ENCODE measurements around the gene LRRC46.
A peak's percentile ranks its signal among the peaks of the same experiment; 100 is the strongest.

Gene LRRC46

DNA sequence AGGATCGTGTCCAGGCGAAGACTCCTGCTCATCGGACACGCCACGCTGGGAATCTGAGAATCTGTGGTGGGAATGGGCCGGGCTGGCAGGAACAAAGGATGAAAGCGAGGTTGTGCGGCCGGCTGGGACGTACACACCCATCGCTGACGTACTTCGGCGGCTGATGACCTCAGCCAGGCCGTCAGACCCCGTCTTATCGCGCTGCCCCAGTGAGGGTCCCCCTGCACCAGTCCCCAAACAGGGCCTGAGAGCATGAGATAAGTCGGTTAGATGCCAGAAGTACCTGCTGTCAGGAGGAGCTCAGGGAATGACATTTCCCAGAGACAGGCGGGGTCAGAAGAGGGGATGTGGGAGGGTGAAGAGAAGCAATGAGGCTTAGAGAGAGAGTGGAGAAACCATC, 35.5 kb downstream of the LRRC46 start:
- DNase-seq (no peak), ATAC-seq (no peak)
- Mint-ChIP-seq H3K4me3 (no peak overlapping the region), H3K27me3 (peaks cover 36% of the 10 kb centered on the region), H3K9me3 (no peaks in the 10 kb centered on the region), H3K27ac (no peak overlapping the region), H3K4me1 (peaks cover 15% of the 10 kb centered on the region), H3K36me3 (ENCODE audit: low read depth) (no peaks in the 10 kb centered on the region)

DNA sequence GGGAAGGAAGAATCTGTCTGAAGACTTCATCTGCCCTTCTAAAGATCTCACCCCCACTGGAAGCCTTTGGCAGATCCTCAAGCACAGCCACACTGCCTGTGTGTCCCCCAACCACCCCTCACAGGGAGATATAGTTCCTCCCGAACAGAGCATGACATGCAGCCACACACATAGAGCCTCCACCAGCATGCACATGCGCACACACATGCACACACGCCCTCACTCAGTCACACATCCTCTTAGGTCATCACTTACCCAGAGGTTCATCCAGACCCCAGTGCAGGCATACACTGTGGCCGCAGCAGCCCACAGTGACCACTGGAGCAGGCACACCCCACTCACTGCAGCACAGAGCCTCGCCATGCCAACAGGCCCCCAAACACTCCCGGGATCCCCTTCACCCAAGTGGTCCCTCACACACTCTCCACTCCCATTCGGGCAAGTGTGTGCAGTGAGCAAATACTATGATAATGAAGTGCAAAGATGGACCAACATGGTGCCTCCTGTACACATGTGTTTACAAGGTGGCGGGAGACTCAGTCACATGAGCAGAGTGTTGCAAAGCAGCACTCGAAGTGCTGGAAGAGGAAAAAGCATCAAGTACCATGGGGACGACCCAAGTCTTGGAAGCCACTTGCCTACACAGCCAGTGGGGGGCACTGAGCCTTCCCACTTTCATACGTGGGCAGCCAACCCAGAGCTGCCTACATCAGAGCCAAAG, 36.5 kb downstream of the LRRC46 start:
- peaks cover 9% of the 10 kb centered on the region for H3K4me1 Mint-ChIP-seq
- ATAC-seq = no peak
- no peaks in the 10 kb centered on the region for H3K36me3 Mint-ChIP-seq (ENCODE audit: low read depth)
- no peak for DNase-seq
- peaks cover 42% of the 10 kb centered on the region for H3K27me3 Mint-ChIP-seq
- no peaks in the 10 kb centered on the region for H3K9me3 Mint-ChIP-seq
- no peak overlapping the region for H3K4me3 Mint-ChIP-seq
- no peak overlapping the region for H3K27ac Mint-ChIP-seq

DNA sequence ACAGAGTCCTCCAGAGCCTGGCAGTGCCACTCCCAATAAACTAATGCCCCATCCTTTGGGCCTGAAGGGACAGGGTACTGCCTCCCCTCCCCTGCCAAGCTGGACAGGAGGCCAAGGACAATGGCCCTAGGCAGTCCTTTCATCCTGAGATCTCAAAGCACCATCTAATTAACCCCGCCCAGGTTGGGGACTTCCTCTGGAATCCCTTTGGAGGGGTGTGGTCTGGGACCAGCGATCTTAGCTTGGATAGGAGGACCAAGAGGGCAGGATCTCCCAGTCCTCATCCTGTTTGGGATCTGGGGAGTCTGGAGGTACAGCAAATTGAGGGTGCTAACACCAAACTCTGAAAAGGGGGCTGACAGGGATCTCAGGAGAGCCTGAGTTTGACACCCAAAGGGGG, 37.6 kb downstream of the LRRC46 start:
- H3K4me1 Mint-ChIP-seq = peaks cover 6% of the 10 kb centered on the region
- H3K36me3 Mint-ChIP-seq (ENCODE audit: low read depth) = no peaks in the 10 kb centered on the region
- no peak overlapping the region for H3K4me3 Mint-ChIP-seq
- DNase-seq (no peak), ATAC-seq (no peak)
- no peaks in the 10 kb centered on the region for H3K9me3 Mint-ChIP-seq
- H3K27ac Mint-ChIP-seq = no peak overlapping the region
- H3K27me3 Mint-ChIP-seq = peaks cover 50% of the 10 kb centered on the region

DNA sequence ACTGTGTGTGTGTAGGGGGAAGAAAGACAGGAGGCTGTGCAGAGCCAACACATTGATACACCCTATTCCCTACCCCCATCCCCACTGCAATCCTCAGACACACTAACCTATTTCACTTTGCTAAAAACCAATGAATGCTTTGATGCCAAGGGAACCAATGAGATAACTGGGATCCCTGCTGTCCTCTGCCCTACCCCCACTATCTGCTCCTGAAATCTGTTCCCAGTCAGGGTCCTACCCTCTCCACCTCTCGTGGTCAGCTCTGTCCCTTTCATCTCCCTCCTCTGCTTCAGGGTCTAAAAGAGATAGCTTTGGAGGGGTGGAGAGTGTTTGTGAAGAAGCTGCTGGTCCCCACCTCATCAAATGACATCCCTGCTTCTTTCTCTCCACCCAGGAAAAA, 38.6 kb downstream of the LRRC46 start:
- H3K36me3 Mint-ChIP-seq (ENCODE audit: low read depth) = no peaks in the 10 kb centered on the region
- no peaks in the 10 kb centered on the region for H3K9me3 Mint-ChIP-seq
- no peak overlapping the region for H3K27ac Mint-ChIP-seq
- H3K4me3 Mint-ChIP-seq = no peak overlapping the region
- no peak for ATAC-seq
- peaks cover 3% of the 10 kb centered on the region for H3K4me1 Mint-ChIP-seq
- H3K27me3 Mint-ChIP-seq = peaks cover 55% of the 10 kb centered on the region
- no peak for DNase-seq

DNA sequence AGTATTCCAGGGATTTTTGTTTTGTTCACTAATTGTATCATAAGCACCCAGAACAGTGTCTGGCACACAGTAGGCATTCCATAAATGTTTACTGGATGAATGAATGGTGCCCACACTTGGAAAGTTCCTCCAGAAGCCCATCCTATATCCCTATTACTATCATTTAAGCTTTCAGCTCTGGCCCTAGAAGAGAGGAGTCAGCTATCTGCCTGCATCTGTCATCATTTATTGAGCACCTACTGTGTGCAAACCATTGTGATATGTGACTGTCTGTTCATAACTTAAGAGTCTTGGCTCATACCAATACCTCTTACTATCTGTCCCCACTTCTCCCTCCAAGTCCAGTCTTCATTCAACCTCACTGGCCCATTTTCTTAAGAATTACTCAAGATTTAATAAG, 39.6 kb downstream of the LRRC46 start:
- Mint-ChIP-seq H3K4me1 (no peaks in the 10 kb centered on the region), H3K4me3 (no peak overlapping the region), H3K36me3 (ENCODE audit: low read depth) (no peaks in the 10 kb centered on the region), H3K9me3 (no peaks in the 10 kb centered on the region), H3K27me3 (peaks cover 58% of the 10 kb centered on the region), H3K27ac (no peak overlapping the region)
- no peak for ATAC-seq
- DNase-seq = no peak

DNA sequence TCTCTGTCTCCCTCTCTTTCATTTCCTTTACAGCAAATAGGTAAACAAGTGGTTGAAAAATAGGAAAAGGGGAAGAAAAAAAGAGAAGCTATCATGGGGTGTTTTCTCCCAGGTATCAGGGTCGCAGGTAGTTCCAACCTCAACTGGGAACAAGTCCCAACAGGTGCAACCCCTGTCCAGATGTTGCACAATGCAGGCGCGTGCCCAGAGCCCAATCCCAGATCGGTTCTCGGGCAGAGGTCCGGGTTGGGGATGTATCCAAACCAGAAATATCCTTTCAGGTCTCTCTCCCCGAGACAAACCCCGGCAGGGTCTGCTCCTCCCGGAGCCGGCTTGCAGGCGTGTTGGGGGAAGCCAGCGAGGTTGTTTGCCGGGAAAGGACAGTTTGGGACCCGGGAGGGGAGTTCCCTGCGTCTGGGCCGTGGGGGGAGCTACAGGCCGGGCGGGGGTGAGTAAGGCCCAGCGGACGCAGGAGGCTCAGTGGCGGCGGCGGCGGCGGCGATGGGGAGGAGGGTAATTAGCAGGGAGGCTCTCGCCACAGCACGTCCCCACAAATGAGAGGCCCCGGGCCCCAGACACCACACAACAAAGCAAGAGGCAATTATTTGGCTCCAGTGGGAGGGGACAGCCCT, 40.7 kb downstream of the LRRC46 start:
- H3K27ac Mint-ChIP-seq = no peak overlapping the region
- no peak for ATAC-seq
- no peaks in the 10 kb centered on the region for H3K36me3 Mint-ChIP-seq (ENCODE audit: low read depth)
- no peak for DNase-seq
- no peaks in the 10 kb centered on the region for H3K9me3 Mint-ChIP-seq
- no peaks in the 10 kb centered on the region for H3K4me1 Mint-ChIP-seq
- H3K27me3 Mint-ChIP-seq = peaks cover 58% of the 10 kb centered on the region
- no peak overlapping the region for H3K4me3 Mint-ChIP-seq

DNA sequence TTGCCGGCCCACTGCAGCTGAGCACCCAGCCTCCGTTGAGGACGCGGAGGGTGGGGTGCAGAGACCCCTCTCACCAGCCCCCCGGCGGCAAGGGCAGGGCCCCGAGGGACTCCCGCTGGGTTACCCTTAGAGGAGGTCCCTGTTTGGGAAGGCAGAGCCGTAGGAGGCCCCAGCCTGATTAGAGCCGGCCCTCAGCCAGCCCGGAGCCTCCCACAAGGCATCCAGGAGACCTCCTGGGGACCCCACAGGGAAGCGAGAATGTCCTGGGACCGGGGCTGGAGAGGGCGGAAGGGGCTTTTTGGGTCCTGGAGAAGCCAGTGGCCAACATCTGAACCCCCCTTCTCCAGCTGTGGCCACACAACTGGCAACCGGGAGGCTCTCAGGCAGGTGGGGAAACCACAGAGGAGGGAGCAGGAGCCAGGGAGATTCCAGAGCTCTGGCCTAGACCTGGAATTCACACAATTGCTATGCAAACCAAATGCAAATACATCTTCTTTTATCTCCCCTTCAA, 41.2 kb downstream of the LRRC46 start:
- H3K27ac Mint-ChIP-seq = no peak overlapping the region
- H3K27me3 Mint-ChIP-seq = peaks cover 55% of the 10 kb centered on the region
- DNase-seq (no peak), ATAC-seq (no peak)
- no peaks in the 10 kb centered on the region for H3K4me1 Mint-ChIP-seq
- H3K36me3 Mint-ChIP-seq (ENCODE audit: low read depth) = no peaks in the 10 kb centered on the region
- no peak overlapping the region for H3K4me3 Mint-ChIP-seq
- H3K9me3 Mint-ChIP-seq = no peaks in the 10 kb centered on the region

DNA sequence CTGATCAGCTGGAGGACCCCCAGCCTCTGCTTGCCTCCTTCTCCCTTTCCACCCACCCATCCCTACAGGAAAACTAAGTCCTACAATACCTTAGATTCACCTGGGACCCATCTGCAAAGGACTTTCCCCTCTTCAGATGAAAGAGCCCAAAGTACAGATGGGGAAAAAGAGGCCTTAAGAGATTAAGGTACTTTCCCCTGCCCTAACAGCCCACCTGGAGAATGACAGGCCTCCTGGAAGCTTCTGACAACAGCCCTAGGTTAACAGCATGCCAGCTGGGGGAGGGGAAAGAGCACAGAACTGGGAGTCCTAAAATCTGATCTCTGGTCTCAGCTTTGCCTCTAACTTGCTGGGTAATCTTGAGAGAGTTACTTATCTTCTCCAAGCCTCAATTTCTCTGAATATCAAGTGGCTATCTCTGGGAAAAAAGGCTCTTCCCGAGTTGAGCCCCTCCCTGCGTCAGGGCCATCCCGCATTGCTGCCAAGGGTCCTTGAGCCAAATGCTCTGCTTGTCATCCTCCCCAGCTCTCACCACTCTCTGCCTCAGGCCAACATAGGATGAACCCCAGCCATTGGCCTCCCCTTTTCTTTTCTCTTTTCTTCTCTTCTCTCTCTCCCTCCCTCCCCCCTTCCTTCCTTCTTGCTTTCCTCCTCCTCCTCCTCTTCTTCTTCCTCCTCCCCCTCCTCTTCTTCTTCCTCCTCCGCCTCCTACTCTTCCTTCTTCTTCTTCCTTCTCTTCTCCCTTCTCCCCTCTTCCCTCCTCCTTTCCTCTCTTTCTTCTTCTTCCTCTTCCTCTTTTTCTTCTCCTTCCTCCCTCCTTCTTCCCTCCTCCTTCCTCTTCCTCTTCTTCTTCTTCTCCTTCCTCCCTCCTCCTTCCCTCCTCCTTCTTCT, 42.0 kb downstream of the LRRC46 start:
- Mint-ChIP-seq H3K4me3 (no peak overlapping the region), H3K4me1 (no peaks in the 10 kb centered on the region), H3K9me3 (no peaks in the 10 kb centered on the region), H3K27me3 (peaks cover 54% of the 10 kb centered on the region), H3K27ac (no peak overlapping the region), H3K36me3 (ENCODE audit: low read depth) (no peaks in the 10 kb centered on the region)
- DNase-seq (no peak), ATAC-seq (no peak)

DNA sequence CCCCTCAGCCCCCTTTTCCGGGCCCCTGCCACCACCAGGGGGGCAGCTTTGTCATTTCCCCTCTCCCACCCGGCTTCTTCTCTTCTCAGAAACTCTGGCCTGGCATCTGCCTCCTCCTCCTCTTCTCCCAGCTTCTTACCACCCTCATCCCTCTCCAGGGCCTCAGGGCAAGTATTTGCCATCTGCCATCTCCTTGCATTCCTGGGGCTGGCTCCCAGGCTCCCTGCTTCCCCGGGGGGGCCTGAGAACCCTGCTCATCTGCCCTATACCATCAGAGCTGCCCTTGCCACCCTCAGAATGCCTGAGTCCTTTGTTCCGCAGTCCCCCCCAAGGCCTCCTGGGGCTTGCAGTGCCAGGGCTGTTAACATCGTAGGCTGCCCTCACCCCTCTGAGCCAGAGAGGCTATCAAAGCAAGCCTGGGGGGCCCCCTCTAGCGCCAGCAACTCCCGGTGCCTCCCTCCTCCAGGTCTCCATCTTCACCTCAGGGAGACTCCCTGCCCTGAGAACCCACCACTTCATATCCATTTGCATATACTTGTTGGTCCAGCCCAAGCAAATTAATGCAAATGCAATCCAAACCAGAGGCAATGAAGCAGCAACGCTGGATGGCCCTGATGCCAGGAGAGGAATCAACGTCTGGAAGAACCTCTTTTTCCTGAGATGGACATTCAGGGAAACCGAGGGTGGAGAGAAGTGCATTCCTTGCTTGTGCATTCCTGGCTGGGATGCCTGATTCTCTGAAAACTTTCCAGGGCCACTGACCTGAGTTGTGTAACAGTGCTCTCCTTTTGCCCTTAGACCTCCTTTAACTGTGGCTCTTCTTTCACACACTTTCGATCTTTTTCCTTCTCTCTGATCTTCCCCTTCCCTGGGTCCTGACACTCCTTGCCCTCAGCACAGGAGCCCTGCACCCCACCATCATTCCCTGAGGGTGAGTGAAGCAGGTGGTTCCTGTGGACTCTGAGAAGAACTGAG, 43.8 kb downstream of the LRRC46 start:
- Mint-ChIP-seq H3K4me3 (no peak overlapping the region), H3K36me3 (ENCODE audit: low read depth) (no peaks in the 10 kb centered on the region), H3K27ac (no peak overlapping the region), H3K27me3 (peaks cover 48% of the 10 kb centered on the region), H3K9me3 (no peaks in the 10 kb centered on the region), H3K4me1 (peaks cover 6% of the 10 kb centered on the region)
- DNase-seq = no peak
- ATAC-seq = no peak

DNA sequence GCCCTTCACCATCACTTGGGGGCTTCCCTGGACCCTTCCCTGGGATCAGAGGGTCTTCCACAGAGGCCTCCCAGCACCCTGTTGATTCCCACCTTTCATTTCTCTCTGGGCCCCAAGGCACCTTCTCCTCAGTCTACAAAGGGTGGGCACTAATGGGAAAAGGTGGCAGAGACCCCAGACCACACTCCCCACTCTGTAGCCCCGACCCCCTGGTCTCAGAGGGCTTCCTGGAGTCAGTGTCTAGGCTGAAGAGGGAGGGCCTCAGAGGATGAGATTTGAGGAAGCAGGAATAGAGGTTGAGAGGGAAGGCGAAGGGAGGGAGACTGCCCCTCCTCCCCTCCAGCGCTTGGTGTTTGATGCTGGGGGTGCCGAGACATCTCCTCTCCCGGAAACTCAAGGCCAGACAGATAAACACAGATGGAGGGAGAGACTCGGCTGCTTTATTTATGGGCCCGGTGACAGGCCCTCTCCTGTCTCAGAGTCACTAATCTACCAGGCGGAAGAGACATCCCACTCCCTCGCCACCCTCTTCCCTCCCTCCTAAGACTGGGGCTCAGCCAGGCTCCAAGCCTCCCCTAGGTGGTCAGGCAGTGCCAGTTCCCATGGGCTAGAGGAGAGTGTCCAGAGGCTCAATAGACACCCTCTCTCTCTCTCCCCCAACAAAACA, 46.0 kb downstream of the LRRC46 start:
- H3K27ac Mint-ChIP-seq = no peak overlapping the region
- no peaks in the 10 kb centered on the region for H3K36me3 Mint-ChIP-seq (ENCODE audit: low read depth)
- ATAC-seq (no peak), DNase-seq (no peak)
- peaks cover 28% of the 10 kb centered on the region for H3K27me3 Mint-ChIP-seq
- H3K4me3 Mint-ChIP-seq = no peak overlapping the region
- H3K4me1 Mint-ChIP-seq = peaks cover 6% of the 10 kb centered on the region
- no peaks in the 10 kb centered on the region for H3K9me3 Mint-ChIP-seq

DNA sequence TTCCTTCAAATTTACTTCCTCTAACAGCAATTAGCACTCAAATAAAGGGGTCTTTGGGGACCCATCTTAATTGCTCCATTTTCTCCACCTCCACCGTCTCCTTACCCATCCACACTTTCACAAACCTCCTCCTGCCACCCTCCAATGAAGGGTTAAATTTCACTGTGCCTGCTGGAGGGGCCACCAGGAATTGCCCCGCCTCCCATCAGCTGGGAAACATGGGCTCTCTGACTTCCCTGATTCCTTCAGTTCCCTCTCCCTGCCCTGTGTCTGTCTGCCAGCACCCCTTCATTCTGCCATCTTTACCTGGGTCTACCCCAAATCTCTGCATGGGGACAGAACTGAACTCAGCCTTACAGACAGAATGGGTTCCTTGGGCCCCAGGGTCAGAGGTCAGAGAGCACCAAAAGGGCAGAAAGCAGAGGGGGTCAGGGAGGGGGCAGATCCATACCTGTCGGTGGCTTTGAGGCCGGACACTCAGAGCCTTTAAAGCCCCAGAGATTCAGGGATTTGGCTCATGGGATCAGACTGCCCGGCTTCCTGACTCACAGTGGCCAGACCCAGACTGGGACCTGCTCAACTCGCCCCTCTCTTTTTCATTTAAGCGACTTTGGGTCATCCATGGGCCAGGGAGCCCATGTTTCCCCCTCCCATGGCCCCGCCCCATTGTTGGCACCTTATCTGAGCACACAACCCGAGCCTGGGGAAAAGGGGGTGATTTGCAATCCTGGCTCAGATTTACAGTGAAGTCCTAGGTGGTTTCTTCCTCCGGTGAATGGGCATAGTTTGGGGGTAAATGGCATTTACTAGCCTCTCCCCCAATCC, 46.9 kb downstream of the LRRC46 start:
- H3K27me3 Mint-ChIP-seq = peaks cover 22% of the 10 kb centered on the region
- H3K4me1 Mint-ChIP-seq = peaks cover 9% of the 10 kb centered on the region
- no peak for DNase-seq

DNA sequence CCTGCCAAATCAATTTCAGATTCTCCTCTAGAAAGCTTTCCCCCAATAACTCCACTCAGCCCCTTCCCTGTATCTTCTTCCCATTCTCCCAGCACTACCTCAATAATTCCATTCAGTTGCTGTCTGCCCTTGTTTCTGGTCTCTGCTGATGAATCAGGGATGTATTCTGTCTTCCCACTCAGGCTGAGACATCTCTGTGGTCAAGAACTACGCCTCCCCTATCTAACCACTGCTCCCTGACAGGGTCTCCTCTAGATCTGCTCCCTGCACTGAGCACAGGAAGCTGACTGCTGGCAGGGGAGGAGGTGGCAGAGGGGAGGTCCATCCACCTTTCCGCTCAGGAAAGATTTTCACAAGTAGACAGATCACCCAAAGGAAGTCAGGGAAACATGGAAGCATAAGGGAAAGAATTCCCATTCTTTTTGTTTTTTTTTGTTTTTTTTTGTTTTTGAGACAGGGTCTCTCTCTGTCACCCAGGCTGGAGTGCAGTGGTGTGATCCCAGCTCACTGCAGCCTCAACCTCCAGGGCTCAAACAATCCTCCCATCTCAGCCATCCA, 47.6 kb downstream of the LRRC46 start:
- H3K36me3 Mint-ChIP-seq (ENCODE audit: low read depth) = no peaks in the 10 kb centered on the region
- no peak overlapping the region for H3K4me3 Mint-ChIP-seq
- H3K27me3 Mint-ChIP-seq = peaks cover 16% of the 10 kb centered on the region

More for the DNA sequence above, 46.9 kb downstream of the LRRC46 start:
- no peaks in the 10 kb centered on the region for H3K36me3 Mint-ChIP-seq (ENCODE audit: low read depth)
- no peaks in the 10 kb centered on the region for H3K9me3 Mint-ChIP-seq
- no peak overlapping the region for H3K4me3 Mint-ChIP-seq
- H3K27ac Mint-ChIP-seq = no peak overlapping the region
- ATAC-seq = peak; percentile 6

More for the DNA sequence above, 47.6 kb downstream of the LRRC46 start:
- Mint-ChIP-seq H3K9me3 (no peaks in the 10 kb centered on the region), H3K4me1 (peaks cover 14% of the 10 kb centered on the region), H3K27ac (no peak overlapping the region)
- ATAC-seq = peak; percentile 92
- DNase-seq = no peak
